Prostate gland (tissue), 2 donors: Measurements from ENCODE around the gene DCAF15. TPM values are rescaled to one million over a fixed set of nuclear protein-coding genes. Genes with fewer than 3 reads are reported as not detected.
A peak's percentile ranks its signal among the peaks of the same experiment; 100 is the strongest.

Experiments used
- DNase-seq: peaks from one replicate; pipeline ENCODE4 v3.0.0-alpha.2; 2019; ENCODE audit warnings: low spot score
- H3K27ac ChIP-seq, 2 donors: fragments of 200-600 bp; sonication (generic); 2 replicates each; pipeline ENCODE4 v1.5.1; 2017 to 2019
- H3K27me3 ChIP-seq: fragments of 200-600 bp; sonication (generic); replicated peaks from 2 replicates; pipeline ENCODE4 v1.5.1; 2019; ENCODE audit not compliant: insufficient read depth
- H3K36me3 ChIP-seq, 2 donors: fragments of 200-600 bp; sonication (generic); 1 replicate in 1 of 2; 2 replicates in 1 of 2; pipeline versions ENCODE4 v1.5.1 to v1.8.1; 2017 to 2019
- H3K4me1 ChIP-seq: fragments of 200-600 bp; sonication (generic); replicated peaks from 2 replicates; pipeline ENCODE4 v1.5.1; 2019
- H3K4me3 ChIP-seq, 2 donors: fragments of 200-600 bp; sonication (generic); 2 replicates each; pipeline ENCODE4 v1.5.1; 2017 to 2019
- H3K9me3 ChIP-seq: fragments of 200-600 bp; sonication (generic); 2 replicates; pipeline ENCODE4 v1.5.1; 2017
- CTCF ChIP-seq, 4 experiments: fragments of 200-600 bp in 2 of 4; fragments of 450-650 bp in 2 of 4; sonication (generic) in 2 of 4; IDR thresholded peaks; 1 replicate in 3 of 4; 2 replicates in 1 of 4; pipeline ENCODE4 v1.5.1; 2016 to 2019; ENCODE audit warnings: antibody characterized with exemption in 4 of 4, mild to moderate bottlenecking in 2 of 4, moderate library complexity in 2 of 4
- POLR2A ChIP-seq: fragments of 450-650 bp; IDR thresholded peaks from one replicate; pipeline ENCODE4 v1.6.1; 2016; ENCODE audit warnings: antibody characterized with exemption, mild to moderate bottlenecking
- POLR2AphosphoS5 ChIP-seq: sonication (generic); formaldehyde crosslinking; IDR thresholded peaks from one replicate; pipeline ENCODE4 v1.6.1; 2017; ENCODE audit warnings: antibody characterized with exemption
- WGBS: methylation state at CpG from one replicate; pipeline ENCODE4 v1.1.5; 2018; 5-methylcytosine and 5-hydroxymethylcytosine counted together
- intact Hi-C: fragments of 100-400 bp; cut with DNase I; formaldehyde crosslinking; loops from one replicate; pipeline ENCODE4 v1.14.2; 2022
- total RNA-seq, 2 donors: library from RNA; depleted of rRNA; stranded (reverse); fragments of >200 nt; gene quantifications; one replicate each; pipeline ENCODE4 v1.1.0, GENCODE V29; 2016

The DCAF15 gene
- total RNA-seq, 2 donors from 2014 or later: 18.6 to 47.4 TPM

DNA sequence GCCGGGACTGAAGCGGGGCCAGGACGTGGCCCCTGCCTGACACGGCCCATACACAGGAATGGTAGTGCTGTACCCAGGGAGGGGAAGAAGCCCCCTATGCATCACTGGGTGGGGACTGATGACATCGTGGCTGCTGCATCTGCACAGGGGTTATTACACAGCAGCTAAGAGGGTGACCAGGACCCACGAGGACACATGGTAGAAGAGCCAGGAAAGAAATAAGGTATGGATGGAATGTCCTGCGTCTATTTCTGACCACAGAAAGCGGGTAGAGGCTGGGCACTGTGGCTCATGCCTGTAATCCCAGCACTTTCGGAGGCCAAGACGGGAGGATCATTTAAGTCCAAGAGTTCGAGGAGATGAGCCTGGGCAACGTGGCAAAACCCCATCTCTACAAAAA, 24.1 kb downstream of the DCAF15 start:
- Histone ChIP-seq H3K4me1 (peaks cover 7% of the 10 kb centered on the region), H3K9me3 (no peaks in the 10 kb centered on the region), H3K36me3 (no peaks in the 10 kb centered on the region), H3K4me3 (no peak overlapping the region), H3K27ac (no peak overlapping the region), H3K27me3 (no peaks in the 10 kb centered on the region)
- intact Hi-C loops: no loop called here
- no peak for TF ChIP-seq POLR2A
- no peak for TF ChIP-seq POLR2AphosphoS5
- TF ChIP-seq CTCF (IDR thresholded peaks at IDR 0.05): no peak
- 86% methylated on average over 12 of the region's 12 CpGs for WGBS
- DNase-seq: no peak

DNA sequence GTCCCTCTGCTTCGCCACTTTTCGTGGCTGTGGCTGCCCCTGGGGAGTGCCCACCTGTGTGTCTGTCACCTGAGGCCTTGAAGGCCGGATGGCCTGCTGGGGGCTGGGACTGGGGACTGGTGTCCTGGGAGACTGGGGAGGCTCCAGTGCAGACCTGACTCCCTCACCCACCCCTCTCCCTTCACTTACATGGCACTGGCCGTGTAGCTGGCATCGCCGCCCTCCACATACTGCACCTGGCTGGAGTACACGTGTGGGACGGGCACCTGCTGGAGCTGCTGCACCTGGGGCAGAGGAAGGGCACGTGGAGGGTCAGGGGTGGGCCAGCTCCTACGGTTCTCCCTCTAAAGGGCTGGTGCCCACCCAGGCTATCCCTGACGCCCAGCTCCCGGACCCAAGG, 25.5 kb downstream of the DCAF15 start:
- DNase-seq: no peak
- TF ChIP-seq POLR2A (no peak), CTCF (IDR thresholded peaks at IDR 0.05) (no peak), POLR2AphosphoS5 (no peak)
- Histone ChIP-seq H3K4me3 (no peak overlapping the region), H3K4me1 (peaks cover 7% of the 10 kb centered on the region), H3K27ac (peak overlapping the region; percentile 67 to 74), H3K27me3 (no peaks in the 10 kb centered on the region), H3K9me3 (no peaks in the 10 kb centered on the region), H3K36me3 (no peaks in the 10 kb centered on the region)
- intact Hi-C loops: no loop called here
- WGBS: 83% methylated on average over 12 of the region's 12 CpGs

GRCh38 chr19:13978351-13979243, 26.3 kb downstream of the DCAF15 start:
- intact Hi-C loops: no loop called here
- TF ChIP-seq POLR2A: peak; percentile 26
- peak; percentile 38 for TF ChIP-seq POLR2AphosphoS5
- TF ChIP-seq CTCF (IDR thresholded peaks at IDR 0.05): no peak
- Histone ChIP-seq H3K27ac (peak overlapping the region; percentile 67 to 74), H3K4me3 (peak overlapping the region; percentile 37 to 47), H3K27me3 (no peaks in the 10 kb centered on the region), H3K4me1 (peaks cover 7% of the 10 kb centered on the region), H3K9me3 (no peaks in the 10 kb centered on the region), H3K36me3 (no peaks in the 10 kb centered on the region)
- DNase-seq: peak; percentile 81
- 2% methylated on average over 74 of the region's 74 CpGs for WGBS

- no peaks in the 10 kb centered on the region for H3K36me3 ChIP-seq
- intact Hi-C loops: no loop called here
- no peak for DNase-seq
- no peaks in the 10 kb centered on the region for H3K27me3 ChIP-seq
- H3K4me3 ChIP-seq: peak overlapping the region; percentile 37 to 47
- TF ChIP-seq POLR2AphosphoS5 (no peak), CTCF (IDR thresholded peaks at IDR 0.05) (no peak), POLR2A (no peak)
- 15% methylated on average over 10 of the region's 12 CpGs for WGBS
- peak overlapping the region; percentile 67 to 74 for H3K27ac ChIP-seq
- H3K9me3 ChIP-seq: no peaks in the 10 kb centered on the region
- H3K4me1 ChIP-seq: peaks cover 7% of the 10 kb centered on the region
Observed at GRCh38 chr19:13979244-13979615, 26.9 kb downstream of the DCAF15 start.

DNA sequence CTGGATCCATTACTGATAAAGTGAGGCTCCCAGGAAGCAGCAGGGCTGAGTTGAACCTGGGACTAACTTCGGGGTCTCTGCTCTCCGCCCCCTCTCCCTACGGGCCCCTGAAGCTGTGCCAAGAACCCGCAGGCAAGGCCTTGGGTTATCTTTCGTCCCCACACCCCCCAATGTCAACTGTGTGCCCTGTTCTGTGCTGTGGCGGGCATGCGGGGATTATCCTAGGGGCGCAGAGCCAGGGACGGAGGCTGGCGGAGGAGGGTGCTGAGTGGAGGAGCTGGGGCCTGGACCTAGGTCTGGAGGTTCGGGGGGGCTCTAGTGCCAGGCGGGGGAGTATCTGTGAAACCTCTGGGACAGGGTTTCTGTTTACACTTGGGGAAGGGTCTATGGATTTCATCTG, 27.4 kb downstream of the DCAF15 start:
- no peak for TF ChIP-seq POLR2AphosphoS5
- no peak for TF ChIP-seq CTCF (IDR thresholded peaks at IDR 0.05)
- TF ChIP-seq POLR2A: no peak
- DNase-seq: no peak
- Histone ChIP-seq H3K27ac (no peak overlapping the region), H3K27me3 (no peaks in the 10 kb centered on the region), H3K9me3 (no peaks in the 10 kb centered on the region), H3K4me3 (peak overlapping the region in 1 of 2 donors; percentile 47), H3K36me3 (no peaks in the 10 kb centered on the region), H3K4me1 (peaks cover 7% of the 10 kb centered on the region)
- 76% methylated on average over 11 of the region's 12 CpGs for WGBS
- intact Hi-C loops: no loop called here
